Measurements from ENCODE around the gene CDK5R2. TPM values are rescaled to one million over a fixed set of nuclear protein-coding genes. Genes with fewer than 3 reads are reported as not detected.

CDK5R2 gene
- total and polyA plus RNA-seq, 2 of the 13 experiments (the other 11 are each of a cell fraction or from before 2014, with no cell fraction given), result not detected

DNA sequence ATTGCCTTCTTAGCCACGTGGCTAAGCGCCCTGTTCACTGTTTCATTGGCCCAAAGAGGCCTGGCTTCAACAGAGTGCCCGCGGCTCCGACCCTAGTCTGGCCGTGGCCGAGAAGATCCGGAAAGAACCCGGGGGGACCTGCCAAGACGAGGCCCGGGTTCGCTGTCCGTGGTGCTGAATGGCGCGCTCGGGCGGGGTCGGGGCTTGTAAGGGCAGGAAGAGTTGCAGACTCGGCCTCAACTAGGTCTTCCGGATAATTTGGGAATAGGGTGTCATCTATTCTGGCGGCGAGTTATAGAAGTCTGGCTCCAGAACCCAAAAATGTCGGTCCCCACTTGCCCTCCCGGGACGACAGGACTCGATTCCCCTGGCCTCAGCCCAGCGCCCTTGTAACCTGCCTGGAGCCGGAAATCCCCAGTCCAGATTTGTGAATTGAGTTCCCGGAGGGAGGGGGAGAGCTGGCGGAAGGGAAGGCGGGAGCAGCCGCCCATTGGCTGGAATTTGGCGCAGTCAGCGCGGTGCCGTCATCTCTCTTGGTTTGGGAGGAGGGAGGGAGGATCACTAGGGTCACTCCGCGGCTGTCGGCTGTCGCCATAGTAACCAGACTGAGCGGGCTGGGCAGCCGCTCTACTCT is 3.5 kb downstream of the CDK5R2 start (continued):
- peak; percentile 17; the same call in 1 of the 2 replicates for TF ChIP-seq ELK4 (CRISPR knock-in tag; IDR thresholded peaks at IDR 0.05; ENCODE audit: borderline replicate concordance)
- peak; percentile 63 for TF ChIP-seq HOXA3 (CRISPR knock-in tag; IDR thresholded peaks at IDR 0.05)
- TF ChIP-seq TFDP2 (CRISPR knock-in tag; IDR thresholded peaks at IDR 0.05), result 0 out of 2 replicates have a peak, but pooled peaks have one; percentile 53
- peak; percentile 80; the same call in 1 of the 2 replicates for TF ChIP-seq BCL3 (CRISPR knock-in tag; IDR thresholded peaks at IDR 0.05)
- peak; percentile 66; the same call in 1 of the 2 replicates for TF ChIP-seq ZNF33B (CRISPR knock-in tag; IDR thresholded peaks at IDR 0.05)
- TF ChIP-seq, protein P1, sequence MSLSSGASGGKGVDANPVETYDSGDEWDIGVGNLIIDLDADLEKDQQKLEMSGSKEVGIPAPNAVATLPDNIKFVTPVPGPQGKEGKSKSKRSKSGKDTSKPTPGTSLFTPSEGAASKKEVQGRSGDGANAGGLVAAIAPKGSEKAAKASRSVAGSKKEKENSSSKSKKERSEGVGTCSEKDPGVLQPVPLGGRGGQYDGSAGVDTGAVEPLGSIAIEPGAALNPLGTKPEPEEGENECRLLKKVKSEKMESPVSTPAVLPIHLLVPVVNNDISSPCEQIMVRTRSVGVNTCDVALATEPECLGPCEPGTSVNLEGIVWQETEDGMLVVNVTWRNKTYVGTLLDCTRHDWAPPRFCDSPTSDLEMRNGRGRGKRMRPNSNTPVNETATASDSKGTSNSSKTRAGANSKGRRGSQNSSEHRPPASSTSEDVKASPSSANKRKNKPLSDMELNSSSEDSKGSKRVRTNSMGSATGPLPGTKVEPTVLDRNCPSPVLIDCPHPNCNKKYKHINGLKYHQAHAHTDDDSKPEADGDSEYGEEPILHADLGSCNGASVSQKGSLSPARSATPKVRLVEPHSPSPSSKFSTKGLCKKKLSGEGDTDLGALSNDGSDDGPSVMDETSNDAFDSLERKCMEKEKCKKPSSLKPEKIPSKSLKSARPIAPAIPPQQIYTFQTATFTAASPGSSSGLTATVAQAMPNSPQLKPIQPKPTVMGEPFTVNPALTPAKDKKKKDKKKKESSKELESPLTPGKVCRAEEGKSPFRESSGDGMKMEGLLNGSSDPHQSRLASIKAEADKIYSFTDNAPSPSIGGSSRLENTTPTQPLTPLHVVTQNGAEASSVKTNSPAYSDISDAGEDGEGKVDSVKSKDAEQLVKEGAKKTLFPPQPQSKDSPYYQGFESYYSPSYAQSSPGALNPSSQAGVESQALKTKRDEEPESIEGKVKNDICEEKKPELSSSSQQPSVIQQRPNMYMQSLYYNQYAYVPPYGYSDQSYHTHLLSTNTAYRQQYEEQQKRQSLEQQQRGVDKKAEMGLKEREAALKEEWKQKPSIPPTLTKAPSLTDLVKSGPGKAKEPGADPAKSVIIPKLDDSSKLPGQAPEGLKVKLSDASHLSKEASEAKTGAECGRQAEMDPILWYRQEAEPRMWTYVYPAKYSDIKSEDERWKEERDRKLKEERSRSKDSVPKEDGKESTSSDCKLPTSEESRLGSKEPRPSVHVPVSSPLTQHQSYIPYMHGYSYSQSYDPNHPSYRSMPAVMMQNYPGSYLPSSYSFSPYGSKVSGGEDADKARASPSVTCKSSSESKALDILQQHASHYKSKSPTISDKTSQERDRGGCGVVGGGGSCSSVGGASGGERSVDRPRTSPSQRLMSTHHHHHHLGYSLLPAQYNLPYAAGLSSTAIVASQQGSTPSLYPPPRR (CRISPR knock-in tag; IDR thresholded peaks at IDR 0.05; ENCODE audit: borderline replicate concordance), result no peak
- TF ChIP-seq RORA (CRISPR knock-in tag; IDR thresholded peaks at IDR 0.05), result no peak
- peak; percentile 31; the same call in 1 of the 2 replicates for TF ChIP-seq SOX5 (CRISPR knock-in tag; IDR thresholded peaks at IDR 0.05; ENCODE audit: borderline replicate concordance)
- 0 out of 2 replicates have a peak, but pooled peaks have one; percentile 43 for TF ChIP-seq NFYC (CRISPR knock-in tag; IDR thresholded peaks at IDR 0.05)
- no peak for TF ChIP-seq NFIB (CRISPR knock-in tag; IDR thresholded peaks at IDR 0.05; ENCODE audit: borderline replicate concordance)
- TF ChIP-seq TEAD2 (CRISPR knock-in tag; IDR thresholded peaks at IDR 0.05), result peak; percentile 65; the same call in 1 of the 2 replicates
- TF ChIP-seq, protein P2, sequence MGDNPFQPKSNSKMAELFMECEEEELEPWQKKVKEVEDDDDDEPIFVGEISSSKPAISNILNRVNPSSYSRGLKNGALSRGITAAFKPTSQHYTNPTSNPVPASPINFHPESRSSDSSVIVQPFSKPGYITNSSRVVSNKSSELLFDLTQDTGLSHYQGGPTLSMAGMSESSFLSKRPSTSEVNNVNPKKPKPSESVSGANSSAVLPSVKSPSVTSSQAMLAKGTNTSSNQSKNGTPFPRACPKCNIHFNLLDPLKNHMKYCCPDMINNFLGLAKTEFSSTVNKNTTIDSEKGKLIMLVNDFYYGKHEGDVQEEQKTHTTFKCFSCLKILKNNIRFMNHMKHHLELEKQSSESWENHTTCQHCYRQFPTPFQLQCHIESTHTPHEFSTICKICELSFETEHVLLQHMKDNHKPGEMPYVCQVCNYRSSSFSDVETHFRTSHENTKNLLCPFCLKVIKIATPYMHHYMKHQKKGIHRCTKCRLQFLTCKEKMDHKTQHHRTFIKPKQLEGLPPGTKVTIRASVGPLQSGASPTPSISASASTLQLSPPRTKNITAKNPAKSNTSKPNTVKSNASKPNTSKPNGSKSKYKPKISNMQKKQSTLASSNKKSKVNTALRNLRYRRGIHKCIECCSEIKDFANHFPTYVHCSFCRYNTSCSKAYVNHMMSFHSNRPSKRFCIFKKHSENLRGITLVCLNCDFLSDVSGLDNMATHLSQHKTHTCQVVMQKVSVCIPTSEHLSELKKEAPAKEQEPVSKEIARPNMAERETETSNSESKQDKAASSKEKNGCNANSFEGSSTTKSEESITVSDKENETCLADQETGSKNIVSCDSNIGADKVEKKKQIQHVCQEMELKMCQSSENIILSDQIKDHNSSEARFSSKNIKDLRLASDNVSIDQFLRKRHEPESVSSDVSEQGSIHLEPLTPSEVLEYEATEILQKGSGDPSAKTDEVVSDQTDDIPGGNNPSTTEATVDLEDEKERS (CRISPR knock-in tag; IDR thresholded peaks at IDR 0.05), result no peak
- TF ChIP-seq CERS6 (CRISPR knock-in tag; IDR thresholded peaks at IDR 0.05), result peak; percentile 57; the same call in 1 of the 2 replicates
- TF ChIP-seq ZNF432 (CRISPR knock-in tag; IDR thresholded peaks at IDR 0.05; ENCODE audit: borderline replicate concordance), result 0 out of 2 replicates have a peak, but pooled peaks have one; percentile 72
- no peak for TF ChIP-seq CC2D1A (CRISPR knock-in tag; IDR thresholded peaks at IDR 0.05)
